ENCODE measurements around the gene RIMBP2. TPM values are rescaled to one million over a fixed set of nuclear protein-coding genes. Genes with fewer than 3 reads are reported as not detected.

RIMBP2 gene
- total RNA-seq, 1 donor from 2014 or later = 0.25 TPM

DNA sequence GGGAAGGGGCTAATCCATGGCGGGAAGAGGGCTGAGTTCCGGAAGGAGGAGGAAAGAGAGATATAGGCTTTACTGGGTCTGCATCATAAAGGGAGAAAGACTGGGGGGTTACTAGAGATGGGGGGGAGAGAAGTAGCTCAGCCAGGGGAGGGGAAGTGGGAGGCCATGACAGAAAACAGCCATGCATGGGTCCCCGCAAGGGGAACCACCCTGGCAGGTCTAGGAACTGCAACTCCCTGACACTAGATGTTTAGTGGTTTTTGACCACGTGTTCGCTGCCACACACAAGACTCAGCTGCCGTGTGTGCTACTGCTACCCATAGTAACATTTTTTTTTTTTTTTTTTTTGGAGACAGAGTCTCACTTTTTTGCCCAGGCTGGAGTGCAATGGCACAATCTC is 145.0 kb downstream of the RIMBP2 start:
- Histone ChIP-seq H3K27ac (no peak overlapping the region), H3K27me3 (no peaks in the 10 kb centered on the region), H3K9me3 (no peaks in the 10 kb centered on the region), H3K4me1 (no peaks in the 10 kb centered on the region), H3K36me3 (no peaks in the 10 kb centered on the region), H3K4me3 (no peak overlapping the region)
- intact Hi-C loops (cut with DNase I) = no loop called here
- no peak for DNase-seq (ENCODE audit: extremely low spot score in 2 of 2)
- TF ChIP-seq POLR2AphosphoS5 (IDR thresholded peaks at IDR 0.05; ENCODE audit: insufficient read depth in 1 of 2, low read depth in 1 of 2) (no peak), CTCF (IDR thresholded peaks at IDR 0.05) (no peak), POLR2A (IDR thresholded peaks at IDR 0.05) (no peak)

- H3K9me3 ChIP-seq = no peaks in the 10 kb centered on the region
- no peaks in the 10 kb centered on the region for H3K27me3 ChIP-seq
- no peak overlapping the region for H3K4me3 ChIP-seq
- TF ChIP-seq POLR2AphosphoS5 (IDR thresholded peaks at IDR 0.05; ENCODE audit: insufficient read depth in 1 of 2, low read depth in 1 of 2) = no peak
- no peak for TF ChIP-seq CTCF (IDR thresholded peaks at IDR 0.05)
- TF ChIP-seq POLR2A (IDR thresholded peaks at IDR 0.05) = no peak
- H3K27ac ChIP-seq = no peak overlapping the region
- intact Hi-C loops (cut with DNase I) = no loop called here
- DNase-seq (ENCODE audit: extremely low spot score in 2 of 2) = no peak
- no peaks in the 10 kb centered on the region for H3K4me1 ChIP-seq
- H3K36me3 ChIP-seq = no peaks in the 10 kb centered on the region
These were observed 146.6 kb downstream of the RIMBP2 start for GRCh38 chr12:130569521-130569920.

GRCh38 chr12:130568501-130568900 is 147.6 kb downstream of the RIMBP2 start:
- DNase-seq (ENCODE audit: extremely low spot score in 2 of 2) = no peak
- Histone ChIP-seq H3K27ac (no peak overlapping the region), H3K4me1 (no peaks in the 10 kb centered on the region), H3K36me3 (no peaks in the 10 kb centered on the region), H3K27me3 (no peaks in the 10 kb centered on the region), H3K4me3 (no peak overlapping the region), H3K9me3 (no peaks in the 10 kb centered on the region)
- intact Hi-C loops (cut with DNase I) = no loop called here
- TF ChIP-seq CTCF (IDR thresholded peaks at IDR 0.05) = no peak
- TF ChIP-seq POLR2A (IDR thresholded peaks at IDR 0.05) = no peak
- TF ChIP-seq POLR2AphosphoS5 (IDR thresholded peaks at IDR 0.05; ENCODE audit: insufficient read depth in 1 of 2, low read depth in 1 of 2) = no peak

DNA sequence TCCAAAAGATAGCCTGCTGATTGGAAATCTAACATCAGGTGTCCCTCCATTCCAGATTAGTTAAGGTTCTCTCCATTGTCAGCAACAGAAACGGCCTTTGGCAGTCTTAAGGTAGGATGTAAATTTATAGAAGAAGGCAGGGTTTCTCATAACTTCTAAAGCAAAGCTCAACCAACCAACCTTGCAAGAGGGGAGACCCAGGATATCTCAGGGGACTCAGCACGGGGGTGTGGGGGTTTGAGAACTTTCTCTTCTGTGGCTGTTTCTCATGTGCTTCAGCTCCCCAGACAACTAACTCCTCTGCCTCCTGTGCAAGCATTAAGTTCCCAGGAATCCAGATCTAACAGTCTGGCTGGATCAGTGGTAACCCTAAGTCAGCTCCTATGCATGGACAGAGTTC is 148.1 kb downstream of the RIMBP2 start:
- no peak overlapping the region for H3K27ac ChIP-seq
- no peaks in the 10 kb centered on the region for H3K9me3 ChIP-seq
- no peak for DNase-seq (ENCODE audit: extremely low spot score in 2 of 2)
- H3K36me3 ChIP-seq = no peaks in the 10 kb centered on the region
- no peak for TF ChIP-seq POLR2AphosphoS5 (IDR thresholded peaks at IDR 0.05; ENCODE audit: insufficient read depth in 1 of 2, low read depth in 1 of 2)
- TF ChIP-seq CTCF (IDR thresholded peaks at IDR 0.05) = no peak
- TF ChIP-seq POLR2A (IDR thresholded peaks at IDR 0.05) = no peak
- intact Hi-C loops (cut with DNase I) = no loop called here
- H3K27me3 ChIP-seq = no peaks in the 10 kb centered on the region
- H3K4me3 ChIP-seq = no peak overlapping the region
- no peaks in the 10 kb centered on the region for H3K4me1 ChIP-seq

GRCh38 chr12:130566446-130567155 is 149.5 kb downstream of the RIMBP2 start:
- Histone ChIP-seq H3K4me1 (no peaks in the 10 kb centered on the region), H3K4me3 (no peak overlapping the region), H3K27ac (no peak overlapping the region), H3K9me3 (no peaks in the 10 kb centered on the region), H3K36me3 (no peaks in the 10 kb centered on the region), H3K27me3 (no peaks in the 10 kb centered on the region)
- intact Hi-C loops (cut with DNase I) = no loop called here
- no peak for DNase-seq (ENCODE audit: extremely low spot score in 2 of 2)
- TF ChIP-seq POLR2AphosphoS5 (IDR thresholded peaks at IDR 0.05; ENCODE audit: insufficient read depth in 1 of 2, low read depth in 1 of 2) (no peak), CTCF (IDR thresholded peaks at IDR 0.05) (no peak)

Measured in vagina (tissue), 2 donors.